Transverse colon (tissue), 4 donors: ENCODE measurements around the gene NDUFAB1. TPM values are rescaled to one million over a fixed set of nuclear protein-coding genes. Genes with fewer than 3 reads are reported as not detected.
"Not testable (repeated sequence)": the region's sequence is repeated elsewhere in the genome, so short reads cannot be mapped to it uniquely, and the experiment has no call there.

ENCODE experiments used
- DNase-seq: peaks from one replicate; pipeline ENCODE4 v3.0.0-alpha.2; 2019
- H3K27ac ChIP-seq, 4 donors: fragments of 200-600 bp; sonication (generic); 2 replicates each; pipeline ENCODE4 v1.5.1; 2016 to 2018; ENCODE audit warnings: inconsistent platforms in 4 of 4
- H3K27me3 ChIP-seq: fragments of 200-600 bp; sonication (generic); 2 replicates; pipeline ENCODE4 v1.5.1; 2017; ENCODE audit warnings: inconsistent platforms
- H3K36me3 ChIP-seq, 4 donors: fragments of 200-600 bp; sonication (generic); 2 replicates each; pipeline ENCODE4 v1.5.1; 2017 to 2019; ENCODE audit warnings: inconsistent platforms in 4 of 4
- H3K4me1 ChIP-seq, 4 donors: fragments of 200-600 bp; sonication (generic); 2 replicates each; pipeline ENCODE4 v1.5.1; 2017 to 2020; ENCODE audit warnings: inconsistent platforms in 4 of 4
- H3K4me3 ChIP-seq, 4 donors: fragments of 200-600 bp; sonication (generic); 1 replicate in 1 of 4; 2 replicates in 3 of 4; pipeline versions ENCODE4 v1.5.1 to v1.6.1; 2017 to 2019; ENCODE audit warnings: inconsistent platforms in 4 of 4
- H3K9me3 ChIP-seq, 2 donors: fragments of 200-600 bp; sonication (generic); 2 replicates each; pipeline ENCODE4 v1.5.1; 2017 to 2019; ENCODE audit warnings: inconsistent platforms in 2 of 2
- EP300 ChIP-seq: sonication (generic); formaldehyde crosslinking; IDR thresholded peaks from one replicate; pipeline ENCODE4 v1.6.1; 2017; ENCODE audit warnings: antibody characterized with exemption, low read depth
- POLR2A ChIP-seq: fragments of 450-650 bp; IDR thresholded peaks from one replicate; pipeline ENCODE4 v1.6.1; 2016; ENCODE audit warnings: antibody characterized with exemption, mild to moderate bottlenecking, moderate library complexity
- POLR2AphosphoS5 ChIP-seq, 3 donors: sonication (generic); formaldehyde crosslinking; IDR thresholded peaks; one replicate each; pipeline ENCODE4 v1.6.1; 2016; ENCODE audit warnings: antibody characterized with exemption in 3 of 3
- WGBS, 2 donors: methylation state at CpG; one replicate each; pipeline ENCODE4 v1.1.5; 2018; ENCODE audit warnings: low coverage in 1 of 2; 5-methylcytosine and 5-hydroxymethylcytosine counted together
- in situ Hi-C, 4 donors: fragments of 200-750 bp; cut with MboI; loops; one replicate each; pipeline versions ENCODE4 v1.15.0 to v1.15.1; 2017; ENCODE audit warnings: low sequenced_read_pairs in 3 of 4, low pct_ligation_motif_present in 1 of 4, low pct_unique_long_range_greater_than_20kb in 1 of 4
- intact Hi-C: fragments of 100-400 bp; cut with DNase I; formaldehyde crosslinking; loops from one replicate; pipeline ENCODE4 v1.15.1; 2023; ENCODE audit warnings: low total_unique reads
- total RNA-seq, 4 donors: library from RNA; depleted of rRNA; stranded (reverse); fragments of >200 nt; gene quantifications; one replicate each; pipeline ENCODE4 v1.1.0, GENCODE V29; 2016
- TF ChIP-seq, protein P1 (sequence below), 5 experiments: fragments of 200-600 bp in 3 of 5; fragments of 450-650 bp in 2 of 5; sonication (generic) in 3 of 5; IDR thresholded peaks; 1 replicate in 2 of 5; 2 replicates in 3 of 5; pipeline ENCODE4 v1.5.1; 2016 to 2017; ENCODE audit warnings: antibody characterized with exemption in 5 of 5, inconsistent platforms in 3 of 5, mild to moderate bottlenecking in 2 of 5, moderate library complexity in 1 of 5

The NDUFAB1 gene
- total RNA-seq, 4 donors from 2014 or later = 73.3 to 142 (median 108) TPM

DNA sequence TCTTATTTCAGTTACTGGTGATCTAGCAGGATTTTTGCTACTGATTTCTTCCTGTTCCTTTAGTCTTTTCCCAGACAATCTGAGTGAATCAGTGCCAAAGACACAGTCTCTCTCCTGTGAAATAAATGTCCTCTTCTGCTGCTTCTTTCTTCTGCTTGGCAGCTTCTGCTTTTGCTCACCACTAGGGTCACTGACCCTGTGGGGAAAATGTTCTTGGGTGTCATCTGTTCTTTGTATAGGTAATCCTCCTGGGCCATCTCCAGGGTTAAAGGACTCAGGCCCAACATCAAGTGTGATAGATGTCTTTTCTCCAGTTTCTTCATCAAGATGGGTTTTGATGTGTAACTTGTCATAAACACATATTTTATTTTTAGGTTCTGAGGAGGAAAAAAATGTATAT is 39.8 kb upstream of the NDUFAB1 start:
- Histone ChIP-seq H3K36me3 (peaks cover 0 to 26% (median 3%) of the 10 kb centered on the region in 4 donors), H3K27ac (no peak overlapping the region)

GRCh38 chr16:23634461-23635036 is 38.4 kb upstream of the NDUFAB1 start:
- no peak overlapping the region for H3K4me3 ChIP-seq
- no peak for DNase-seq
- H3K27ac ChIP-seq = no peak overlapping the region
- in situ Hi-C loops = no loop called here
- peaks cover 0 to 28% (median 6%) of the 10 kb centered on the region in 4 donors for H3K36me3 ChIP-seq
- intact Hi-C loops = no loop called here
- WGBS, 2 donors = 92 to 94% methylated on average over 4 of the region's 4 CpGs
- no peaks in the 10 kb centered on the region for H3K27me3 ChIP-seq
- H3K9me3 ChIP-seq = no peaks in the 10 kb centered on the region
- TF ChIP-seq EP300 (no peak), POLR2AphosphoS5 (IDR thresholded peaks at IDR 0.05) (no peak), POLR2A (no peak)
- TF ChIP-seq, protein P1, sequence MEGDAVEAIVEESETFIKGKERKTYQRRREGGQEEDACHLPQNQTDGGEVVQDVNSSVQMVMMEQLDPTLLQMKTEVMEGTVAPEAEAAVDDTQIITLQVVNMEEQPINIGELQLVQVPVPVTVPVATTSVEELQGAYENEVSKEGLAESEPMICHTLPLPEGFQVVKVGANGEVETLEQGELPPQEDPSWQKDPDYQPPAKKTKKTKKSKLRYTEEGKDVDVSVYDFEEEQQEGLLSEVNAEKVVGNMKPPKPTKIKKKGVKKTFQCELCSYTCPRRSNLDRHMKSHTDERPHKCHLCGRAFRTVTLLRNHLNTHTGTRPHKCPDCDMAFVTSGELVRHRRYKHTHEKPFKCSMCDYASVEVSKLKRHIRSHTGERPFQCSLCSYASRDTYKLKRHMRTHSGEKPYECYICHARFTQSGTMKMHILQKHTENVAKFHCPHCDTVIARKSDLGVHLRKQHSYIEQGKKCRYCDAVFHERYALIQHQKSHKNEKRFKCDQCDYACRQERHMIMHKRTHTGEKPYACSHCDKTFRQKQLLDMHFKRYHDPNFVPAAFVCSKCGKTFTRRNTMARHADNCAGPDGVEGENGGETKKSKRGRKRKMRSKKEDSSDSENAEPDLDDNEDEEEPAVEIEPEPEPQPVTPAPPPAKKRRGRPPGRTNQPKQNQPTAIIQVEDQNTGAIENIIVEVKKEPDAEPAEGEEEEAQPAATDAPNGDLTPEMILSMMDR (IDR thresholded peaks at IDR 0.05) = no peak
- H3K4me1 ChIP-seq = peaks cover 0 to under 1% (median under 1%) of the 10 kb centered on the region in 4 donors

More for the DNA sequence above, 39.8 kb upstream of the NDUFAB1 start:
- H3K4me1 ChIP-seq = peaks cover 8 to 12% (median 10%) of the 10 kb centered on the region in 4 donors
- H3K9me3 ChIP-seq = no peaks in the 10 kb centered on the region
- DNase-seq = no peak
- in situ Hi-C loops (no loop called here), intact Hi-C loops (no loop called here)
- no peak overlapping the region for H3K4me3 ChIP-seq
- TF ChIP-seq, protein P1 (IDR thresholded peaks at IDR 0.05) = no peak
- TF ChIP-seq POLR2A (no peak), POLR2AphosphoS5 (IDR thresholded peaks at IDR 0.05) (no peak), EP300 (no peak)
- H3K27me3 ChIP-seq = no peaks in the 10 kb centered on the region

GRCh38 chr16:23631874-23632273 is 35.8 kb upstream of the NDUFAB1 start:
- in situ Hi-C loops = not testable (repeated sequence)

DNA sequence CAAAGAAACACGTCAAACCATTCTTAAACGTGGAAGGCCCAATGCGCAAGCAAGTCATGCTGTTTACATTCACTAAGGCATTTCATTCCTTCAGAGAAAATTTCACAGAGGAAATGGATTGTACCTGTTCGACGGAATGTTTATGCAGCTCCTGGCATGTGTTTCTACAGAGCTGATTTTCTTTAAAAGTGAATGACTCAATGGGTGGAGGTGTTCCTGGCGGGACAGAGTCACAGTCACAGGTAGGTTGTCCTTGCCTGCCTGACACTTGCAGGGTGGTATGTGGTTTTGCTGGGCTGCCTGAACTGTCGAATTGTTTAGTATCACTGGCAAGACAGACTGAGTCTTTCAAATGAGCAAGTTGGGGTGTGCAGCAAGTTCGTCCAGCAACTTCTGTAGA is 33.4 kb upstream of the NDUFAB1 start:
- DNase-seq = no peak
- in situ Hi-C loops = no loop called here
- peaks cover 0 to 39% (median 17%) of the 10 kb centered on the region in 4 donors for H3K36me3 ChIP-seq

More at GRCh38 chr16:23631874-23632273, 35.8 kb upstream of the NDUFAB1 start:
- H3K4me1 ChIP-seq, DNase-seq, H3K27me3 ChIP-seq, H3K4me3 ChIP-seq, intact Hi-C loops, H3K27ac ChIP-seq, H3K9me3 ChIP-seq: not testable (repeated sequence)
- H3K36me3 ChIP-seq = peaks cover 0 to 39% (median 15%) of the 10 kb centered on the region in 4 donors
- 91% methylated on average over 3 of the region's 3 CpGs; no CpG with 5 or more reads in 1 of the 2 donors for WGBS, 2 donors

More for the DNA sequence above, 33.4 kb upstream of the NDUFAB1 start:
- 91 to 98% methylated on average over 5 to 8 of the region's 8 CpGs for WGBS, 2 donors
- intact Hi-C loops = no loop called here
- Histone ChIP-seq H3K27me3 (no peaks in the 10 kb centered on the region), H3K27ac (no peak overlapping the region), H3K4me1 (no peaks in the 10 kb centered on the region), H3K4me3 (no peak overlapping the region), H3K9me3 (no peaks in the 10 kb centered on the region)
- TF ChIP-seq, protein P1 (IDR thresholded peaks at IDR 0.05) = no peak
- TF ChIP-seq POLR2A = no peak
- TF ChIP-seq EP300 = no peak
- TF ChIP-seq POLR2AphosphoS5 (IDR thresholded peaks at IDR 0.05) = no peak
